Keratinocyte (primary cell): ENCODE data around the gene EGR2.

Experiments used
- EZH2 ChIP-seq: IDR thresholded peaks from one replicate; pipeline ENCODE4 v1.6.1; 2012; ENCODE audit warnings: inconsistent platforms, mild to moderate bottlenecking, low read length, moderate library complexity
- TF ChIP-seq, protein P1 (sequence below), 3 experiments: IDR thresholded peaks in 1 of 3; conservative IDR thresholded peaks in 1 of 3; optimal IDR thresholded peaks in 1 of 3; 2 replicates in 2 of 3; 3 replicates in 1 of 3; pipeline versions ENCODE3 to v1.5.1; 2011; ENCODE audit warnings: low read length in 3 of 3, mild to moderate bottlenecking in 3 of 3, moderate library complexity in 2 of 3, control low read depth in 1 of 3, inconsistent platforms in 1 of 3; ENCODE audit not compliant: insufficient read depth in 2 of 3; ENCODE audit errors: extremely low read depth in 1 of 3

DNA sequence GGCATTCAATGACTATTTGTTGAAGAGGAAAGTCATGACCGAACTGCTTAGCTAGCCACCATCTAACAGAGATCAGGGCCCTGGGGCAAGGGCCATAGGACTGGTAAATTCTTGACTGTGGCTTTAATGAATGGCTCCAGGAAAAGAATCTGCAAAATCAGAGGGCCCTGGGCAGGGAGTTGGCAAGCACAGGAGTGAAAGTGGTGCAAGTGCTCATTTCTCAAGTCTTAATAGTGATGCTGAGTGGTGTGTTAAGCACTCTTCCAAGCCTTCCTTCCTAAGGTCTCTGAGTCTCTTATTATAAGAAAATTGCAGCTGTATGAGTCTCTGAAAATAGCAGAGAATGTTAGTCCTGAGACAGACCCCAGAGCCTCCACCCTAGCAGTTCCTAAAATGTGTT lies 46.3 kb upstream of the EGR2 start:
- TF ChIP-seq, protein P1, sequence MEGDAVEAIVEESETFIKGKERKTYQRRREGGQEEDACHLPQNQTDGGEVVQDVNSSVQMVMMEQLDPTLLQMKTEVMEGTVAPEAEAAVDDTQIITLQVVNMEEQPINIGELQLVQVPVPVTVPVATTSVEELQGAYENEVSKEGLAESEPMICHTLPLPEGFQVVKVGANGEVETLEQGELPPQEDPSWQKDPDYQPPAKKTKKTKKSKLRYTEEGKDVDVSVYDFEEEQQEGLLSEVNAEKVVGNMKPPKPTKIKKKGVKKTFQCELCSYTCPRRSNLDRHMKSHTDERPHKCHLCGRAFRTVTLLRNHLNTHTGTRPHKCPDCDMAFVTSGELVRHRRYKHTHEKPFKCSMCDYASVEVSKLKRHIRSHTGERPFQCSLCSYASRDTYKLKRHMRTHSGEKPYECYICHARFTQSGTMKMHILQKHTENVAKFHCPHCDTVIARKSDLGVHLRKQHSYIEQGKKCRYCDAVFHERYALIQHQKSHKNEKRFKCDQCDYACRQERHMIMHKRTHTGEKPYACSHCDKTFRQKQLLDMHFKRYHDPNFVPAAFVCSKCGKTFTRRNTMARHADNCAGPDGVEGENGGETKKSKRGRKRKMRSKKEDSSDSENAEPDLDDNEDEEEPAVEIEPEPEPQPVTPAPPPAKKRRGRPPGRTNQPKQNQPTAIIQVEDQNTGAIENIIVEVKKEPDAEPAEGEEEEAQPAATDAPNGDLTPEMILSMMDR (optimal IDR thresholded peaks at IDR 0.05 in 1 of 3, IDR thresholded peaks at IDR 0.05 in 1 of 3, conservative IDR thresholded peaks at IDR 0.05 in 1 of 3; ENCODE audit: extremely low read depth in 1 of 3, insufficient read depth in 2 of 3, low read length in 3 of 3): no peak
- TF ChIP-seq EZH2: no peak
